Effector memory CD8-positive, alpha-beta T cell (primary cell): Measurements from ENCODE around the gene ATXN1.
A peak's percentile ranks its signal among the peaks of the same experiment; 100 is the strongest.

ENCODE experiments used
- ATAC-seq: fragments of 150-1000 bp; cut with Tn5 transposase; replicated peaks from 2 replicates; pipeline ENCODE4 v1.10.0; 2021; ENCODE audit warnings: mild to moderate bottlenecking, moderate library complexity
- DNase-seq, 3 experiments: peaks; one replicate each; pipeline ENCODE4 v3.0.0; 2021
- H3K27ac Mint-ChIP-seq, 2 donors: one replicate each; pipeline ENCODE4 v1.8.0; 2022; ENCODE audit warnings: mild to moderate bottlenecking in 2 of 2, mixed read lengths in 2 of 2, moderate library complexity in 2 of 2
- H3K27me3 Mint-ChIP-seq, 2 donors: one replicate each; pipeline ENCODE4 v1.8.0; 2022; ENCODE audit warnings: mixed read lengths in 2 of 2
- H3K36me3 Mint-ChIP-seq: one replicate; pipeline ENCODE4 v1.8.0; 2022; ENCODE audit warnings: mild to moderate bottlenecking, moderate library complexity, mixed read lengths; ENCODE audit not compliant: insufficient read depth
- H3K4me1 Mint-ChIP-seq, 2 donors: one replicate each; pipeline ENCODE4 v1.8.0; 2022; ENCODE audit warnings: low read depth in 2 of 2, mixed read lengths in 2 of 2
- H3K4me3 Mint-ChIP-seq, 2 donors: one replicate each; pipeline ENCODE4 v1.8.0; 2022; ENCODE audit warnings: mild to moderate bottlenecking in 2 of 2, mixed read lengths in 2 of 2, moderate library complexity in 2 of 2
- H3K9me3 Mint-ChIP-seq, 2 donors: one replicate each; pipeline ENCODE4 v1.8.0; 2022; ENCODE audit warnings: mixed read lengths in 2 of 2

The ATXN1 gene

GRCh38 chr6:16684896-16685554 lies 76.2 kb downstream of the ATXN1 start:
- Mint-ChIP-seq H3K4me3 (no peak overlapping the region), H3K27ac (peak overlapping the region in 1 of 2 donors; percentile 67), H3K4me1 (peaks cover 29 to 50% of the 10 kb centered on the region in 2 donors), H3K36me3 (peaks cover 21% of the 10 kb centered on the region), H3K27me3 (no peaks in the 10 kb centered on the region), H3K9me3 (no peaks in the 10 kb centered on the region)
- DNase-seq (peak in 1 of 3 experiments; percentile 10), ATAC-seq (peak; percentile 71)

- DNase-seq: no peak
- ATAC-seq: no peak
- Mint-ChIP-seq H3K4me1 (peaks cover 30 to 50% of the 10 kb centered on the region in 2 donors), H3K36me3 (peaks cover 18% of the 10 kb centered on the region), H3K4me3 (peak overlapping the region; percentile 28 to 38), H3K9me3 (no peaks in the 10 kb centered on the region), H3K27ac (peak overlapping the region; percentile 54 to 67), H3K27me3 (no peaks in the 10 kb centered on the region)
Observed at GRCh38 chr6:16684195-16684689, 77.0 kb downstream of the ATXN1 start.

DNA sequence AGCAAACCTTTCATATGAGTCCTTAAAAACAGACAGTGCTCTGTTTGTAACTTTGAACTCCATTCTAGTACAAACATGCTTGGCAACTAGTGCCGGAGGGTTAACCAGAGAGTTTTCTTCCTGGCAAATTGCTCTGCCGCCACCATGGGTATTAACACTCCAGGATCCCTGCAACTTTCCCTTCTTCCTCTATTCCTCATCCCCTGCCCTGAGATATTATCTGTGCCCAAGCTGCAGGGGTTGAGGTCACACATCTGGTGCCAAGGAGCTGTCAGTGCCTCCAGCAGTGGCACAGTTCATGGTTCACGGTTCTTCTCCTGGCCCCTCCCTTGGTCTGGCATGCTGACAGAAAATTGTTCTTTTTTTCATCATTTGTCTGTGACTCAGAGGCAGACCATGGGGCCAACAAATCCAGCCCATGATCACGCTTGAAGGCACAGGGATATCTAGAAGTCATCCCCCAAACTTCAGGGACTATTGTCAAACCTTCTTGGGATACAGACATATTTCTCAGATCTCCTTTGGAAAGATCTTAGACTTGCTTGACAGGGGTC lies 77.5 kb downstream of the ATXN1 start:
- peak in 1 of 3 experiments; percentile 16 for DNase-seq
- Mint-ChIP-seq H3K36me3 (peaks cover 21% of the 10 kb centered on the region), H3K27ac (peak overlapping the region; percentile 54 to 67), H3K9me3 (no peaks in the 10 kb centered on the region), H3K4me1 (peaks cover 28 to 49% of the 10 kb centered on the region in 2 donors), H3K27me3 (no peaks in the 10 kb centered on the region), H3K4me3 (peak overlapping the region; percentile 28 to 38)
- peak; percentile 66 for ATAC-seq

GRCh38 chr6:16681260-16681873 lies 79.9 kb downstream of the ATXN1 start:
- Mint-ChIP-seq H3K4me3 (no peak overlapping the region), H3K4me1 (peaks cover 19 to 42% of the 10 kb centered on the region in 2 donors), H3K36me3 (peaks cover 18% of the 10 kb centered on the region), H3K27ac (no peak overlapping the region), H3K9me3 (no peaks in the 10 kb centered on the region), H3K27me3 (no peaks in the 10 kb centered on the region)
- ATAC-seq (no peak), DNase-seq (no peak)

GRCh38 chr6:16679050-16679449 lies 82.2 kb downstream of the ATXN1 start:
- no peaks in the 10 kb centered on the region for H3K27me3 Mint-ChIP-seq
- H3K4me3 Mint-ChIP-seq: no peak overlapping the region
- H3K9me3 Mint-ChIP-seq: no peaks in the 10 kb centered on the region
- peaks cover 18 to 40% of the 10 kb centered on the region in 2 donors for H3K4me1 Mint-ChIP-seq
- peak overlapping the region; percentile 8 to 77 for H3K27ac Mint-ChIP-seq
- peaks cover 23% of the 10 kb centered on the region for H3K36me3 Mint-ChIP-seq
- ATAC-seq (no peak), DNase-seq (no peak)

- peak overlapping the region in 1 of 2 donors; percentile 66 for H3K4me3 Mint-ChIP-seq
- peaks cover 22% of the 10 kb centered on the region for H3K36me3 Mint-ChIP-seq
- DNase-seq: no peak
- H3K27me3 Mint-ChIP-seq: no peaks in the 10 kb centered on the region
- no peaks in the 10 kb centered on the region for H3K9me3 Mint-ChIP-seq
- peak overlapping the region; percentile 38 to 77 for H3K27ac Mint-ChIP-seq
- peaks cover 17 to 41% of the 10 kb centered on the region in 2 donors for H3K4me1 Mint-ChIP-seq
- no peak for ATAC-seq
Observed at GRCh38 chr6:16677458-16677857, 83.8 kb downstream of the ATXN1 start.

DNA sequence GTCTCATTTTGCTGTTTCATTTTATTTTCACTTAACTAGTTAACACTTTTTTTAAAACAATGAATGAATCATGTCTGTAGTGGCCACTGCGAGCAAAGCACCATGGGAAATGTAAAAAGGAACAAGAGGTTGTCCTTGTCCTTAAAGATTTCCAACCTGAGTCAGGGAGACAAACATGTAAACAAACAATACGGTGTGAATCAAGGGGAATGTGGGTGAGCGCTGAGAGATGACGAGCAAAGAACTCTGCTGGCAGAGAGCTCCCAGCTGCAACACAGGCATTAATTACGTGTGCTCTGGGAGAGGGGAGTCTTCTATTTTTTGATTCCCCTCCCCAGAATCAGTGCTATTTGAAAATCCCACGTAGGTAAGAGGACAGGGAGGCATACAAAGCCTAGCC lies 84.3 kb downstream of the ATXN1 start:
- H3K4me3 Mint-ChIP-seq: peak overlapping the region in 1 of 2 donors; percentile 66
- ATAC-seq: peak; percentile 14

GRCh38 chr6:16676376-16676775 lies 84.9 kb downstream of the ATXN1 start:
- Mint-ChIP-seq H3K36me3 (peaks cover 12% of the 10 kb centered on the region), H3K4me1 (peaks cover 21 to 47% of the 10 kb centered on the region in 2 donors), H3K4me3 (peak overlapping the region in 1 of 2 donors; percentile 66), H3K27me3 (no peaks in the 10 kb centered on the region), H3K27ac (peak overlapping the region in 1 of 2 donors; percentile 77), H3K9me3 (no peaks in the 10 kb centered on the region)
- DNase-seq: no peak
- ATAC-seq: no peak

More for the DNA sequence above, 84.3 kb downstream of the ATXN1 start:
- no peak for DNase-seq
- H3K27me3 Mint-ChIP-seq: no peaks in the 10 kb centered on the region
- no peaks in the 10 kb centered on the region for H3K9me3 Mint-ChIP-seq
- peaks cover 22 to 45% of the 10 kb centered on the region in 2 donors for H3K4me1 Mint-ChIP-seq
- peak overlapping the region in 1 of 2 donors; percentile 77 for H3K27ac Mint-ChIP-seq
- peaks cover 17% of the 10 kb centered on the region for H3K36me3 Mint-ChIP-seq

GRCh38 chr6:16674801-16675392 lies 86.4 kb downstream of the ATXN1 start:
- ATAC-seq (no peak), DNase-seq (no peak)
- H3K27ac Mint-ChIP-seq: no peak overlapping the region
- no peak overlapping the region for H3K4me3 Mint-ChIP-seq
- no peaks in the 10 kb centered on the region for H3K27me3 Mint-ChIP-seq
- H3K36me3 Mint-ChIP-seq: peaks cover 15% of the 10 kb centered on the region
- peaks cover 33 to 56% of the 10 kb centered on the region in 2 donors for H3K4me1 Mint-ChIP-seq
- no peaks in the 10 kb centered on the region for H3K9me3 Mint-ChIP-seq

DNA sequence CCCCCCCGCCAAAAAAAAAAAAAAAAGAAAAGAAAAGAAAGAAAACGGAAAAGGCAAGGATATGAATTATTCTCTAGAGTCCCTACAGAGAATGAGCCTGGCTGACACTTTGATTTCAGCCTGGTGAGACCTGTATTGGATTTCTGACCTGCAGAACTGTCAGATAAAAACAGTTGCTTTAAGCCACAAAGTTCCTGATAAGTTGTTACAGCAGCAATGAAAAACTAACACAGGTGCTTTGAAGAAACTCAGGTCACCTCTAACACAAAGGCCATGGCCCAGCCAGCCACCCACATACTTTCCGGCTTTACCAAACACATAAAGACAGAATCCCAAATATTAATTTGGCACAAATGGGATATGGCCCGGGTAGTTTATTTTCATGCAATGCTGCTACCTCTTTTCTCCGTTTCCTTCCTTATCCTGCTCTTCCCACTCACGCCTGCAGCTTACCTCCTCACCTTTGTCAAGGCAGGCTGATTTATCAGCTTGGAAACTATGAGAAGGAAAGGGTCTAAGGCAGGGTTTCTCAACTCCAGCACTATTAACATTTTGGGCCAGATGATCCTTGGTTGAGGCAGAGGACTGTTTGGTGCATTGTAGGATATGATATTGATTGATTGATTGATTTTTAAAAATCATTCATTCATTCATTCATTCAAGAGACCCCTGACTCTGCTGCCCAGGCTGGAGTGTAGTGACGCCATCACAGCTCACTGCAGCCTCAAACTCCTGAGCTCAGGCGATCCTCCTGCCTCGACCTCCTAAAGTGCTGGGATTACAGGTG lies 88.1 kb downstream of the ATXN1 start:
- H3K36me3 Mint-ChIP-seq: peaks cover 15% of the 10 kb centered on the region
- DNase-seq (no peak), ATAC-seq (no peak)
- H3K4me1 Mint-ChIP-seq: peaks cover 41 to 61% of the 10 kb centered on the region in 2 donors
- no peak overlapping the region for H3K4me3 Mint-ChIP-seq
- no peaks in the 10 kb centered on the region for H3K27me3 Mint-ChIP-seq
- H3K9me3 Mint-ChIP-seq: no peaks in the 10 kb centered on the region
- H3K27ac Mint-ChIP-seq: peak overlapping the region in 1 of 2 donors; percentile 42

DNA sequence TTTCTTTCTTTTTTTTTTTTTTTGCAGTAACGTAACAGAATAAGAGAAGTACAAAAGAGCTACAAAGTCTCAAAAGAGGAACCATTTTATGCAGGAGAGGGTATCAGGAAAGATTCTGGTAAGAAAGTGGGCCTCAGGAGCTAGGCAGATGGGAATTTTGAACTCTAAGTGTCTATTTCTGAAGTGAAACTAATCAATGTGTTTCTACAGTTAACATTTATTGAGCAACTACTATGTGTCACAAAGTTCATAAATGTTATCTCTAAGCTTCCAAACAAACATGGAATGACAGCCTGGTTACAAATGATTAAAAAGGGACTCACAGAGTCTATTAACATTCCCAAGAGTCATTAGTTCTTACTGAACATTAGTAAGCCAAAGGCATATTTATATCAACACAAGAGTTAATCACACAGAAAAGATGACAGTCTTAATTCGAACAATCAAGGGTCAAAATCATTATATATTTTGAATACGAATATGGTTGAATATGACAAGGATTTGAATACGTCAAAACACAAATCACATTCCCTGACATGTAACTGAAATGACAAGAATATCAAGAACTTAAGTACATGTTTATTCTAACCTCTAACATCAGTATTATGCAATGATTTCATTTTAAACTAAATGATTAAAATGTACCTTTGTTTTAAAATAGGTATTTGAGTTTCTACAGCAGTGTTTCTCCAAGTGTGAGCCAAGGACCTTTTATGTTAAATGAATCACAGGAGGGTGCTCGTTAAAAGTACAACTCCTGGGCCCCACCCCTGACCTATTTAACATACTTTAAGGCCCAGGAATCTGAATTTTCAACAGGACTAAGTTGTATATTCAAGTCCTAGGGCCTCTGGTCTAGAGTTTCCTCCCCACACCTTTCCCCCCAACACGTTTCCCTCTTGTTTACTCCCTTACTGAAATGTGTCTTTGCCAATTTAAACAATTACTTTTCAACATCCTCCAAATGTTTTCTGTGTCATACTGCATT lies 89.7 kb downstream of the ATXN1 start:
- Mint-ChIP-seq H3K4me3 (peak overlapping the region; percentile 49 to 66), H3K4me1 (peaks cover 45 to 61% of the 10 kb centered on the region in 2 donors), H3K9me3 (no peaks in the 10 kb centered on the region), H3K36me3 (peaks cover 15% of the 10 kb centered on the region), H3K27ac (peak overlapping the region; percentile 59 to 85), H3K27me3 (no peaks in the 10 kb centered on the region)
- no peak for DNase-seq
- no peak for ATAC-seq

DNA sequence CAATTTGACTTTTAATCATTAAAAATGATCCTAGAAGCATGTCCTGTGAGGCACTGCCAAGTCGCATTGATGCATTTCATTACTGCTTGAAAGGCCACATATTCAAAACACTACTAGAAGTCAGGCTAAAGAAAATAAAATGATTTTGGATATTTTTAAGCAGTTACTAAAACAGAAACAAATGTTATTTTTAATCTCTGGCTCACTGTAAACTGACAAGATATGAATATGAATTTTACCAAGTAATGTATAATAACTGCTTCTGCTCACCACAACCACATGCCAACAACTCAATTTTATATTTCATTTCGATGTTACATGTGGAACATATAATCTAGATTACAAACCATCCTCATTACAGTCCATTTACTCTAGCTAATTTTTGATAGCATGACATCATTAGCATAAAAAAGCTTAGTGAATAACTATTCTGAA lies 90.6 kb downstream of the ATXN1 start:
- H3K27me3 Mint-ChIP-seq: no peaks in the 10 kb centered on the region
- no peaks in the 10 kb centered on the region for H3K9me3 Mint-ChIP-seq
- DNase-seq (no peak), ATAC-seq (no peak)
- H3K4me3 Mint-ChIP-seq: peak overlapping the region; percentile 49 to 66
- peak overlapping the region; percentile 38 to 85 for H3K27ac Mint-ChIP-seq
- peaks cover 47 to 56% of the 10 kb centered on the region in 2 donors for H3K4me1 Mint-ChIP-seq
- peaks cover 15% of the 10 kb centered on the region for H3K36me3 Mint-ChIP-seq
